ENCODE measurements around the gene HSPB1.
"Not testable (repeated sequence)": the region's sequence is repeated elsewhere in the genome, so short reads cannot be mapped to it uniquely, and the experiment has no call there.

HSPB1 gene

GRCh38 chr7:76291351-76292212, 10.9 kb upstream of the HSPB1 start (continued):
- no peak for TF ChIP-seq ZBTB11 (tag by site-specific recombination; conservative IDR thresholded peaks at IDR 0.05; ENCODE audit: low read depth)

- POLR2A ChIA-PET, result interaction anchor here (0.6 kb wide), 2 partner anchors 68 to 83 kb away, joined by 4 read pairs; no protein-coding TSS in a partner anchor
- no peak overlapping the region for H3K4me3 ChIP-seq (ENCODE audit: low read depth, low read length)
Observed at GRCh38 chr7:76292213-76292573, 10.3 kb upstream of the HSPB1 start.

GRCh38 chr7:76292911-76293310, 9.6 kb upstream of the HSPB1 start:
- not testable (repeated sequence) for H3K4me3 ChIP-seq (ENCODE audit: low read depth, low read length); H3K4me1 ChIP-seq (ENCODE audit: control insufficient read depth, insufficient read depth, low read length); H3K27ac ChIP-seq (ENCODE audit: extremely low read depth, low read depth, low read length); H3K36me3 ChIP-seq (ENCODE audit: control insufficient read depth in 2 of 2, insufficient read depth in 1 of 2, low read length in 2 of 2); H3K9me3 ChIP-seq (ENCODE audit: control insufficient read depth, insufficient read depth, low read depth, low read length)
- ChIA-PET POLR2A (interaction anchor here (0.6 kb wide), 1 partner anchor 67 kb away, joined by 4 read pairs; no protein-coding TSS in a partner anchor), CTCF (interaction anchor here (0.7 to 6.1 kb wide), 4 partner anchors 13 to 115 kb away, joined by 3 to 133 read pairs (median 34); partner anchors contain the start of gene HSPB1)

More at GRCh38 chr7:76292213-76292573, 10.3 kb upstream of the HSPB1 start:
- TF ChIP-seq HOXD13 (CRISPR knock-in tag; IDR thresholded peaks at IDR 0.05; ENCODE audit: borderline replicate concordance) (no peak), ZBTB8A (tag by site-specific recombination; IDR thresholded peaks at IDR 0.05) (no peak), ZNF132 (tag by site-specific recombination; IDR thresholded peaks at IDR 0.05; ENCODE audit: borderline replicate concordance) (no peak), ZNF785 (tag by site-specific recombination; IDR thresholded peaks at IDR 0.05) (no peak), ZNF112 (tag by site-specific recombination; IDR thresholded peaks at IDR 0.05) (no peak), PRDM1 (tag by site-specific recombination; IDR thresholded peaks at IDR 0.05) (no peak), GLI4 (tag by site-specific recombination; IDR thresholded peaks at IDR 0.05) (no peak), PATZ1 (tag by site-specific recombination; IDR thresholded peaks at IDR 0.05) (no peak), ZNF335 (tag by site-specific recombination; conservative IDR thresholded peaks at IDR 0.05) (no peak), ELK4 (IDR thresholded peaks at IDR 0.05; ENCODE audit: borderline replicate concordance, low read depth, low read length) (no peak)
- 0 out of 2 replicates have a peak overlapping the region, but pooled peaks have one; percentile 16 for H3K27ac ChIP-seq (ENCODE audit: extremely low read depth, low read depth, low read length)
- H3K9me3 ChIP-seq (ENCODE audit: control insufficient read depth, insufficient read depth, low read depth, low read length), result no peaks in the 10 kb centered on the region
- H3K36me3 ChIP-seq (ENCODE audit: control insufficient read depth in 2 of 2, insufficient read depth in 1 of 2, low read length in 2 of 2), result no peaks in the 10 kb centered on the region
- CTCF ChIA-PET, result interaction anchor here (0.7 to 6.1 kb wide), 7 partner anchors 14 to 1208 kb away, joined by 3 to 133 read pairs (median 4); partner anchors contain the start of gene HSPB1
- H3K4me1 ChIP-seq (ENCODE audit: control insufficient read depth, insufficient read depth, low read length), result no peaks in the 10 kb centered on the region
